Type B pancreatic cell (in vitro differentiated cells): ENCODE results near the gene OBSL1. TPM values are rescaled to one million over a fixed set of nuclear protein-coding genes. Genes with fewer than 3 reads are reported as not detected.

Source experiments
- DNase-seq: peaks from one replicate; pipeline ENCODE4 v3.0.0; 2021; ENCODE audit warnings: mixed read lengths; ENCODE audit not compliant: unreplicated experiment; ENCODE audit errors: extremely low spot score
- H3K27ac Mint-ChIP-seq: 2 replicates; pipeline ENCODE4 v1.8.0; 2021; ENCODE audit warnings: mild to moderate bottlenecking, mixed read lengths
- H3K27me3 Mint-ChIP-seq: 2 replicates; pipeline ENCODE4 v1.8.0; 2021; ENCODE audit warnings: mixed read lengths
- H3K36me3 Mint-ChIP-seq: 2 replicates; pipeline ENCODE4 v1.8.0; 2021; ENCODE audit warnings: mixed read lengths
- H3K4me1 Mint-ChIP-seq: one replicate; pipeline ENCODE4 v1.8.0; 2021; ENCODE audit warnings: mixed read lengths; ENCODE audit not compliant: unreplicated experiment
- H3K4me3 Mint-ChIP-seq: 2 replicates; pipeline ENCODE4 v1.8.0; 2021; ENCODE audit warnings: mild to moderate bottlenecking, mixed read lengths
- H3K9me3 Mint-ChIP-seq: 2 replicates; pipeline ENCODE4 v1.8.0; 2021; ENCODE audit warnings: mixed read lengths
- long read RNA-seq: library from polyadenylated mRNA; unstranded; transcript quantifications from one replicate; pipeline ENCODE4 v2.0.0, GENCODE V29; 2020
- total RNA-seq: library from RNA; stranded (reverse); gene quantifications from 2 replicates; pipeline ENCODE4 v1.2.1, GENCODE V29; 2021; ENCODE audit warnings: low replicate concordance
- TF ChIP-seq, protein P1 (sequence below): fragments of 200-600 bp; sonication (generic); conservative IDR thresholded peaks from 2 replicates; pipeline ENCODE4 v1.5.0; 2021; ENCODE audit warnings: antibody characterized with exemption, mild to moderate bottlenecking

OBSL1 gene
- total RNA-seq = 118 and 197 TPM in 2 replicates
- long read RNA-seq, partial matches to known transcripts = 6 of 14 reads
- long read RNA-seq, other reads (novel, unspliced or antisense) = 7 of 14 reads

DNA sequence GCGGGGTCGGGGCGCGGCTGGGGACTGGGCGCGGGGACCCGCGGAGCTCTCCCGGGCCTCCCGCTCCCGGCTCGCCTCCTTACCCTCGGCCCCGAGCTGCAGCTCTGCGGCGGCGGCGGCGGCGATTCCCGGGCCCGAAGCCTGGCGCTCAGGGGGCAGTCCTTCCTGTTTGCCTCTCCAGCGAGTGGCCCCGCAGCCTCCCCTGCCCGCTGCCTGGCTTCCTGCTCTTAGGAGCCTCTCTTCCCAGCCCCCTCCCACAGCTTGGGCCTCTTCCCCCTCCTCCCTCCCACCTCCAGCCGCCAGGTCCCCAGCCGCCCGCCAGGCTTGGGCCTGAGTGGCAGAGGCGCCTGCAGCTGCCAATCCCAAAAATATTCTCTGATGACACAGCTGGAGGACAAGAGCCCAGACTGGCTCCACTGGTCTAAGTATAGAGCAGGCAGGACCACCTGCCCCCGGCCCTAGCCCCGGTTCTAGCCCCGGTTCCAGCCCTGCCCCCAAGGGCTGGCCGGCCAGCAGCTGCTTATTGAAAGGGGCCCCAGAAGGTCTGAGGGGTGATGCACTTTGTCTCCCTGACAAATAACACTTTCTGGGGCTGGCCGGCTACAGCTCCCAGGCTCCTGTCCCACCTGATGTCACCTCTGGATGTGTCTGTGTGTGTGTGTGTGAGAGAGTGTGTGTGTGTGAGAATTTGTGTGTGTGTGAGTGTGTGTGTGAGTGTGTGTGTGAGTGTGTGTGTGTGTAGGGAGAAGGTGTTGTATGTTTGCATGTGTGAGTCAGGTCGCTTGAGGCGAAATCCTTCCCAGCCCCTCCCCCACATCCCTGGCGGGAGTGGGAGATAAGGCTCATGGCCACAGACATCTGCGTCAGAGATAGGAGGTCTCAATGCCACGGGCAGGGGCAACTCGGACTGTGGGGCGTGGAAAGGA, at the start of gene OBSL1:
Gene OBSL1 (minus strand): TSS at position 229 of the 926 bp plus-strand sequence. CDS start 307 bp downstream, outside the sequence.
- Mint-ChIP-seq H3K4me1 (peaks cover 23% of the 10 kb centered on the region), H3K4me3 (peak within 1 kb of the TSS; percentile 85), H3K36me3 (peaks cover 6% of the 10 kb centered on the region), H3K27ac (peak within 1 kb of the TSS; percentile 86), H3K27me3 (no peaks in the 10 kb centered on the region), H3K9me3 (no peaks in the 10 kb centered on the region)
- TF ChIP-seq, protein P1, sequence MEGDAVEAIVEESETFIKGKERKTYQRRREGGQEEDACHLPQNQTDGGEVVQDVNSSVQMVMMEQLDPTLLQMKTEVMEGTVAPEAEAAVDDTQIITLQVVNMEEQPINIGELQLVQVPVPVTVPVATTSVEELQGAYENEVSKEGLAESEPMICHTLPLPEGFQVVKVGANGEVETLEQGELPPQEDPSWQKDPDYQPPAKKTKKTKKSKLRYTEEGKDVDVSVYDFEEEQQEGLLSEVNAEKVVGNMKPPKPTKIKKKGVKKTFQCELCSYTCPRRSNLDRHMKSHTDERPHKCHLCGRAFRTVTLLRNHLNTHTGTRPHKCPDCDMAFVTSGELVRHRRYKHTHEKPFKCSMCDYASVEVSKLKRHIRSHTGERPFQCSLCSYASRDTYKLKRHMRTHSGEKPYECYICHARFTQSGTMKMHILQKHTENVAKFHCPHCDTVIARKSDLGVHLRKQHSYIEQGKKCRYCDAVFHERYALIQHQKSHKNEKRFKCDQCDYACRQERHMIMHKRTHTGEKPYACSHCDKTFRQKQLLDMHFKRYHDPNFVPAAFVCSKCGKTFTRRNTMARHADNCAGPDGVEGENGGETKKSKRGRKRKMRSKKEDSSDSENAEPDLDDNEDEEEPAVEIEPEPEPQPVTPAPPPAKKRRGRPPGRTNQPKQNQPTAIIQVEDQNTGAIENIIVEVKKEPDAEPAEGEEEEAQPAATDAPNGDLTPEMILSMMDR = peak; percentile 21
- no peak for DNase-seq

DNA sequence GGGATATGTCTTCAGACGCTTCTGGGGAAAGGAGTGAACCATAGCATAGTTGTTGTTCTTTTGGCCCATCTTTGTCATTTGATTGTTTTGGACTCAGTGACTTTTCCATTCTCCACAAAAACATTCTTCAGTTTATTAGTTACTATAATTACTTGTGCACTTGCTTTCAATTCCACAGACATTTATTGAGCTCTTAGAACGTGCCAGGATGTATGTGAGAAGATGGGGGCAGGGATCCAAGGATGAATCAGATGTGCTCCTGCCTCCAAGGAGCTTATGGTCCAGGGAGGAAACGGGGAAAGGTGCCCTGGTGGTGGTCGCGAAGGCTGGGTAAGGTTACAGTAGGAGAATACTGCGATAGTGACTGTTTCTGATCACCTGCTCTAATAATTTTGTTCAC, 49.2 kb upstream of the OBSL1 start:
- no peak overlapping the region for H3K27ac Mint-ChIP-seq
- H3K4me1 Mint-ChIP-seq = no peaks in the 10 kb centered on the region
- H3K27me3 Mint-ChIP-seq = peaks cover 19% of the 10 kb centered on the region

DNA sequence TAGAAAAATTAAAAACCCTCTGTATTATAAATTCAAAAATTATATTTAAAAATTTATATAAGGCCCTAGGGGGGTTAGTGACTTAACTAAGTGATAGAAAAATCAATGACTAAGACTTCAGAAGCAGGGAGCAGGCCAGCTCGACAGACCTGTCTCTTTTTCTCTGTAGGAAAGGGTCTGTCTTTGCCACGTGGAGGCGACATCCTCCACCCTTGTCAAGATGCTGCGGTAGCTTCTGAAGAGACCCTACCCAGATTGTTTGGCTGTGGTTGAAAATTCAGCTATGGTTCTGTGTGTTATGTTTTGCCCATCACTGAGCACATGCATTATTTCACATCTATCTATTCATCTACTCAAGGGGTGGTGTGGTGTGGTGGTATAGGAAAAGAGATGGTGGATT, 47.9 kb upstream of the OBSL1 start:
- H3K27ac Mint-ChIP-seq = no peak overlapping the region
- H3K4me3 Mint-ChIP-seq = no peak overlapping the region
- peaks cover 9% of the 10 kb centered on the region for H3K27me3 Mint-ChIP-seq
- DNase-seq = no peak
- H3K36me3 Mint-ChIP-seq = no peaks in the 10 kb centered on the region
- no peaks in the 10 kb centered on the region for H3K9me3 Mint-ChIP-seq
- H3K4me1 Mint-ChIP-seq = no peaks in the 10 kb centered on the region
- TF ChIP-seq, protein P1 = peak; percentile 46

More for the DNA sequence above, 49.2 kb upstream of the OBSL1 start:
- no peak for DNase-seq
- Mint-ChIP-seq H3K36me3 (no peaks in the 10 kb centered on the region), H3K4me3 (no peak overlapping the region), H3K9me3 (no peaks in the 10 kb centered on the region)
- TF ChIP-seq, protein P1 = no peak

DNA sequence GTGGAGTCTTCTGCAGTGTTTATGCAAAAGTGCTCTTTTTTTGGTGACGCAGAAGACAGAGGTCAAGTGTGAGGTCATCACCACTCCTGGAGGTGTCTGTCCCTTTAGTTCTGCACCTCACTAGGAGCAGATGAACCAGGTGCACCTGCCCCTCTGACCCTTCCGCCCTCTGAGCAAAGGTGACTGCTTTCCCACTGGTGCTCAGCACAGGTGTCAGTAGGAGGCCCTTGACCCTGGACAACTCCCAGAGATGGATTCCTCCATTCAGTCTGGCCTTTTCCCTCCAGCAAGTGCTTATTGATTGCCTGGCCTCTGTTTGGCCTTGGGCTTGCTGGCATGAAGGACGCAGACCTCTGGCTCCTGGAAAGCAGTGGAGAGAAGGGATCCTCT, 47.4 kb upstream of the OBSL1 start:
- TF ChIP-seq, protein P1 = no peak
- Mint-ChIP-seq H3K36me3 (no peaks in the 10 kb centered on the region), H3K27me3 (peaks cover 4% of the 10 kb centered on the region), H3K27ac (no peak overlapping the region), H3K4me3 (no peak overlapping the region), H3K9me3 (no peaks in the 10 kb centered on the region), H3K4me1 (no peaks in the 10 kb centered on the region)
- no peak for DNase-seq

DNA sequence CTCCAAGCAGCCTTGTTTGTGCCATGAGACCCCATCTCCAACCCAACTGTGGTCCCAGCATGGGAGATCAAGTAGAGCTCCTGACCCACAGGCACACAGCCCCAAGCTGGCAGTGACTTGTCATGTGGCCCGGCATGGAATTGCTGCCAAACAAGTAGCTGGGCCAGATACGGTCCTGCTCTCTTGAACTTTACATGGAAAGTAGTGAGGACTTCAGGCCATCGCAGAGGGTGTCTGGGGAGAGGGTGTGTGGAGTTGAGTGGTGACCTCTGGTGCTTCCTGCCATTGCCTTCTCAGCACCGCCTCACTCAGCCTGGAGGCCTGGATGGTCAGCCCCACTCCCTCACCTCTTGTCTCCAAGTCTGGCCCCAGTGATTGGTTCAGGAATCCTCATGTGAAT, 45.2 kb upstream of the OBSL1 start:
- Mint-ChIP-seq H3K27me3 (no peaks in the 10 kb centered on the region), H3K4me1 (no peaks in the 10 kb centered on the region), H3K36me3 (peaks cover 5% of the 10 kb centered on the region), H3K27ac (no peak overlapping the region), H3K4me3 (no peak overlapping the region), H3K9me3 (no peaks in the 10 kb centered on the region)
- TF ChIP-seq, protein P1 = no peak
- DNase-seq = no peak
